K562 (cell line): ENCODE measurements around the gene EMC1. TPM values are rescaled to one million over a fixed set of nuclear protein-coding genes. Genes with fewer than 3 reads are reported as not detected.

Source experiments
- ARNT ChIP-seq, 2 experiments: fragments of 450-650 bp; IDR thresholded peaks; 2 replicates each; pipeline ENCODE4 v1.6.1; 2016; ENCODE audit warnings: mild to moderate bottlenecking in 1 of 2
- BMI1 ChIP-seq: fragments of 150-350 bp; IDR thresholded peaks from 2 replicates; pipeline ENCODE4 v1.6.1; 2014; ENCODE audit warnings: low read length
- CHD4 ChIP-seq: fragments of 200-600 bp; sonication (generic); IDR thresholded peaks from 3 replicates; pipeline ENCODE4 v1.6.1; 2012; ENCODE audit warnings: low read depth, mild to moderate bottlenecking, mixed read lengths, low read length, inconsistent platforms; ENCODE audit not compliant: insufficient read depth, insufficient replicate concordance, poor library complexity, severe bottlenecking
- DNMT1 ChIP-seq: fragments of 450-650 bp; IDR thresholded peaks from 2 replicates; pipeline ENCODE4 v1.6.1; 2016; ENCODE audit warnings: antibody characterized with exemption, mild to moderate bottlenecking
- FOSL1 ChIP-seq: fragments of 200-800 bp; sonication (Bioruptor generic); conservative IDR thresholded peaks from 2 replicates; pipeline ENCODE4 v1.6.1; 2016; ENCODE audit warnings: missing genetic modification characterization, missing compliant biosample characterization
- HDAC1 ChIP-seq, 2 experiments: fragments of 450-650 bp; IDR thresholded peaks; 2 replicates each; pipeline ENCODE4 v1.6.1; 2016 to 2017; ENCODE audit warnings: inconsistent platforms in 1 of 2, mild to moderate bottlenecking in 1 of 2, moderate library complexity in 1 of 2
- HDAC2 ChIP-seq: fragments of 450-650 bp; IDR thresholded peaks from 2 replicates; pipeline ENCODE4 v1.6.1; 2016; ENCODE audit warnings: mild to moderate bottlenecking
- KLF16 ChIP-seq: IDR thresholded peaks from 2 replicates; pipeline ENCODE4 v1.6.1; 2016; ENCODE audit warnings: antibody characterized with exemption
- MXI1 ChIP-seq: IDR thresholded peaks from 2 replicates; pipeline ENCODE4 v1.6.1; 2011; ENCODE audit warnings: low read depth, mild to moderate bottlenecking, improper control_type of control experiment, low read length
- SPI1 ChIP-seq: IDR thresholded peaks from 2 replicates; pipeline ENCODE4 v1.6.1; 2011; ENCODE audit warnings: low read depth, low read length, control low read depth, borderline replicate concordance
- U2AF2 ChIP-seq: fragments of 200-400 bp; formaldehyde crosslinking; optimal IDR thresholded peaks from 2 replicates; pipeline ENCODE3; 2017; ENCODE audit warnings: low read depth, mild to moderate bottlenecking, low read length
- ZKSCAN8 ChIP-seq: fragments of 200-800 bp; sonication (Bioruptor generic); IDR thresholded peaks from 2 replicates; pipeline ENCODE4 v1.6.1; 2016; ENCODE audit warnings: missing genetic modification characterization, missing compliant biosample characterization
- ZNF263 ChIP-seq: sonication (generic); formaldehyde crosslinking; IDR thresholded peaks from 2 replicates; pipeline ENCODE4 v1.8.0; 2022; ENCODE audit warnings: mild to moderate bottlenecking, missing genetic modification reagents, borderline replicate concordance
- ZNF316 ChIP-seq: fragments of 450-650 bp; IDR thresholded peaks from 2 replicates; pipeline ENCODE4 v1.6.1; 2016
- ZNF589 ChIP-seq: fragments of 200-800 bp; sonication (Bioruptor generic); IDR thresholded peaks from 2 replicates; pipeline ENCODE4 v1.6.1; 2016; ENCODE audit warnings: low read depth, missing genetic modification characterization, missing compliant biosample characterization
- ZNF764 ChIP-seq: fragments of 250-450 bp; sonication (Bioruptor Pico); IDR thresholded peaks from 2 replicates; pipeline ENCODE4 v1.4.0; 2020; ENCODE audit warnings: low read depth, mild to moderate bottlenecking, moderate library complexity
- polyA plus RNA-seq, 8 experiments: library from polyadenylated mRNA; depleted of rRNA in 4 of 8; stranded (reverse) in 5 of 8; unstranded in 3 of 8; fragments of >200 nt; fragmentation: Nextera tagmentation in 2 of 8; fragmentation: Illumina TruSeq in 1 of 8; extraction: Ambion mirVana in 2 of 8; extraction: Trizol in 1 of 8; gene quantifications; 2 replicates each; pipeline versions ENCODE4 v1.2.1 to v1.2.3, GENCODE V29; 2011 to 2014; ENCODE audit warnings: inconsistent platforms in 1 of 8, missing spikeins in 1 of 8
- total RNA-seq, 7 experiments: library from RNA; depleted of rRNA in 6 of 7; stranded (reverse); fragments of >200 nt in 6 of 7; fragmentation: Illumina TruSeq in 2 of 7; extraction: Trizol in 2 of 7; gene quantifications; 2 replicates each; pipeline versions ENCODE4 v1.2.1 to v1.2.3, GENCODE V29; 2011 to 2021; ENCODE audit warnings: low replicate concordance in 1 of 7
- TF ChIP-seq, protein P1 (sequence below): sonication (generic); formaldehyde crosslinking; IDR thresholded peaks from 2 replicates; pipeline ENCODE4 v1.4.0; 2020; ENCODE audit warnings: mild to moderate bottlenecking, missing genetic modification reagents
- TF ChIP-seq, protein P2 (sequence below): fragments of 450-650 bp; IDR thresholded peaks from 2 replicates; pipeline ENCODE4 v1.6.1; 2017; ENCODE audit warnings: antibody characterized with exemption
- TF ChIP-seq, protein P3 (sequence below), 3 experiments: IDR thresholded peaks in 2 of 3; conservative IDR thresholded peaks in 1 of 3; 2 replicates each; pipeline ENCODE4 v1.5.1; 2011 to 2012; ENCODE audit warnings: low read length in 3 of 3, mild to moderate bottlenecking in 3 of 3, control low read depth in 2 of 3, improper control_type of control experiment in 1 of 3, inconsistent platforms in 1 of 3, low read depth in 1 of 3, mixed read lengths in 1 of 3, moderate library complexity in 1 of 3; ENCODE audit not compliant: insufficient read depth in 2 of 3
- TF ChIP-seq, protein P4 (sequence below), 3 experiments: fragments of 200-800 bp in 1 of 3; sonication (Bioruptor generic) in 1 of 3; sonication (generic) in 1 of 3; formaldehyde crosslinking in 1 of 3; IDR thresholded peaks; 2 replicates each; pipeline versions ENCODE4 v1.6.1 to v1.8.0; 2016 to 2022; ENCODE audit warnings: mild to moderate bottlenecking in 2 of 3, missing compliant biosample characterization in 2 of 3, missing genetic modification characterization in 2 of 3, missing genetic modification reagents in 1 of 3

Gene EMC1
- total and polyA plus RNA-seq, 9 of the 15 experiments (the other 6 are each of a cell fraction or from before 2014, with no cell fraction given) = 17.8 to 88.2 (median 37.4) TPM

DNA sequence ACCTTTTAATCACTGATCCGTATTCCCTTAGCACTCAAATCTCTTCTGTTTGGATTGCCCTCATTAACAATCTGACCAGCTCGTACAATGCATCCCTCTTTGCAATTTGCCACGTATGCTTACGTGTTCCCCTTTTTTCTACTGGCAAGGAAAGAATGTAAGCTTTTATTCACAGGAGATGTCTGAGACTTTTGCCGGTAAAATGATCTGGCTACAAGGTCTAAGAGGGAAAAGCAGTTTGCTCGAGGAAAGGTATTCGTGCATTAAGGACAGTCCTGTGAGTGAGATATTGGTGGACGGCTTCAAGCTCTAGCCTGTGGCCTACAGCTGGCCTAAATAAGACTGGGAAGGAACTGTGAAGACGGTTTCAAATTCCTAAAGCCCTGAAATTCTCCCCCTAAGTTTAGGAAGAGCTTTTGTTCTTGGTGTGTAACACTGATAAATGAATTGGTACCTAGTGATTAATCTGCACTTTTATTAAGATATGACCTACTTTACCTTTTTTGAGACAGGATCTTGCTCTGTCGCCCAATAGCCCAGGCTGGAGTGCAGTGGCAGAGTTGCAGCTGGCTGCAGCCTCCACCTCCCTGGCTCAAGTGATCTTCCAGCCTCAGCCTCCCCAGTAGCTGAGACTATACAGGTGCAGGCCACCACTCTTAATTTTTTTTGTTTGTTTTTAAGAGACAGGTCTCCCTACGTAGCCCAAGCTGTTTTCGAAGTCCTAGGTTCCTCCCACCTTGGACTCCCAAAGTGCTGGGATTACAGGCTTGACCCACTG, 40.4 kb downstream of the EMC1 start (continued):
- no peak for TF ChIP-seq ZNF764 (CRISPR knock-in tag)
- TF ChIP-seq KLF16 = no peak
- no peak for TF ChIP-seq BMI1
- no peak for TF ChIP-seq MXI1
- TF ChIP-seq U2AF2 = no peak
- TF ChIP-seq ZNF316 = no peak
- no peak for TF ChIP-seq ZKSCAN8 (CRISPR knock-in tag)
- 0 out of 2 replicates have a peak, but pooled peaks have one; percentile 2 for TF ChIP-seq ZNF589 (CRISPR knock-in tag)
- peak; percentile 10; the same call in 1 of the 2 replicates for TF ChIP-seq FOSL1 (tag)
- TF ChIP-seq, protein P1, sequence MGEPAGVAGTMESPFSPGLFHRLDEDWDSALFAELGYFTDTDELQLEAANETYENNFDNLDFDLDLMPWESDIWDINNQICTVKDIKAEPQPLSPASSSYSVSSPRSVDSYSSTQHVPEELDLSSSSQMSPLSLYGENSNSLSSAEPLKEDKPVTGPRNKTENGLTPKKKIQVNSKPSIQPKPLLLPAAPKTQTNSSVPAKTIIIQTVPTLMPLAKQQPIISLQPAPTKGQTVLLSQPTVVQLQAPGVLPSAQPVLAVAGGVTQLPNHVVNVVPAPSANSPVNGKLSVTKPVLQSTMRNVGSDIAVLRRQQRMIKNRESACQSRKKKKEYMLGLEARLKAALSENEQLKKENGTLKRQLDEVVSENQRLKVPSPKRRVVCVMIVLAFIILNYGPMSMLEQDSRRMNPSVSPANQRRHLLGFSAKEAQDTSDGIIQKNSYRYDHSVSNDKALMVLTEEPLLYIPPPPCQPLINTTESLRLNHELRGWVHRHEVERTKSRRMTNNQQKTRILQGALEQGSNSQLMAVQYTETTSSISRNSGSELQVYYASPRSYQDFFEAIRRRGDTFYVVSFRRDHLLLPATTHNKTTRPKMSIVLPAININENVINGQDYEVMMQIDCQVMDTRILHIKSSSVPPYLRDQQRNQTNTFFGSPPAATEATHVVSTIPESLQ (CRISPR knock-in tag) = peak; percentile 92; the same call in 1 of the 2 replicates
- TF ChIP-seq DNMT1 = peak; percentile 82; the same call in 1 of the 2 replicates
- TF ChIP-seq ARNT (IDR thresholded peaks at IDR 0.05) = peak in 1 of 2 experiments; percentile 27; a peak in 1 of 4 replicates
- TF ChIP-seq, protein P2, sequence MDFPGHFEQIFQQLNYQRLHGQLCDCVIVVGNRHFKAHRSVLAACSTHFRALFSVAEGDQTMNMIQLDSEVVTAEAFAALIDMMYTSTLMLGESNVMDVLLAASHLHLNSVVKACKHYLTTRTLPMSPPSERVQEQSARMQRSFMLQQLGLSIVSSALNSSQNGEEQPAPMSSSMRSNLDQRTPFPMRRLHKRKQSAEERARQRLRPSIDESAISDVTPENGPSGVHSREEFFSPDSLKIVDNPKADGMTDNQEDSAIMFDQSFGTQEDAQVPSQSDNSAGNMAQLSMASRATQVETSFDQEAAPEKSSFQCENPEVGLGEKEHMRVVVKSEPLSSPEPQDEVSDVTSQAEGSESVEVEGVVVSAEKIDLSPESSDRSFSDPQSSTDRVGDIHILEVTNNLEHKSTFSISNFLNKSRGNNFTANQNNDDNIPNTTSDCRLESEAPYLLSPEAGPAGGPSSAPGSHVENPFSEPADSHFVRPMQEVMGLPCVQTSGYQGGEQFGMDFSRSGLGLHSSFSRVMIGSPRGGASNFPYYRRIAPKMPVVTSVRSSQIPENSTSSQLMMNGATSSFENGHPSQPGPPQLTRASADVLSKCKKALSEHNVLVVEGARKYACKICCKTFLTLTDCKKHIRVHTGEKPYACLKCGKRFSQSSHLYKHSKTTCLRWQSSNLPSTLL = no peak
- TF ChIP-seq ZNF263 (CRISPR knock-in tag) = no peak
- TF ChIP-seq HDAC2 = 0 out of 2 replicates have a peak, but pooled peaks have one; percentile 13
- no peak; a peak in 1 of 4 replicates for TF ChIP-seq HDAC1 (IDR thresholded peaks at IDR 0.05)
- peak; percentile 63; the same call in 1 of the 2 replicates for TF ChIP-seq SPI1
- TF ChIP-seq, protein P3, sequence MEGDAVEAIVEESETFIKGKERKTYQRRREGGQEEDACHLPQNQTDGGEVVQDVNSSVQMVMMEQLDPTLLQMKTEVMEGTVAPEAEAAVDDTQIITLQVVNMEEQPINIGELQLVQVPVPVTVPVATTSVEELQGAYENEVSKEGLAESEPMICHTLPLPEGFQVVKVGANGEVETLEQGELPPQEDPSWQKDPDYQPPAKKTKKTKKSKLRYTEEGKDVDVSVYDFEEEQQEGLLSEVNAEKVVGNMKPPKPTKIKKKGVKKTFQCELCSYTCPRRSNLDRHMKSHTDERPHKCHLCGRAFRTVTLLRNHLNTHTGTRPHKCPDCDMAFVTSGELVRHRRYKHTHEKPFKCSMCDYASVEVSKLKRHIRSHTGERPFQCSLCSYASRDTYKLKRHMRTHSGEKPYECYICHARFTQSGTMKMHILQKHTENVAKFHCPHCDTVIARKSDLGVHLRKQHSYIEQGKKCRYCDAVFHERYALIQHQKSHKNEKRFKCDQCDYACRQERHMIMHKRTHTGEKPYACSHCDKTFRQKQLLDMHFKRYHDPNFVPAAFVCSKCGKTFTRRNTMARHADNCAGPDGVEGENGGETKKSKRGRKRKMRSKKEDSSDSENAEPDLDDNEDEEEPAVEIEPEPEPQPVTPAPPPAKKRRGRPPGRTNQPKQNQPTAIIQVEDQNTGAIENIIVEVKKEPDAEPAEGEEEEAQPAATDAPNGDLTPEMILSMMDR (IDR thresholded peaks at IDR 0.05 in 2 of 3, conservative IDR thresholded peaks at IDR 0.05 in 1 of 3; ENCODE audit: insufficient read depth in 2 of 3, low read depth in 1 of 3, low read length in 3 of 3) = no peak
- no peak for TF ChIP-seq CHD4
- TF ChIP-seq, protein P4, sequence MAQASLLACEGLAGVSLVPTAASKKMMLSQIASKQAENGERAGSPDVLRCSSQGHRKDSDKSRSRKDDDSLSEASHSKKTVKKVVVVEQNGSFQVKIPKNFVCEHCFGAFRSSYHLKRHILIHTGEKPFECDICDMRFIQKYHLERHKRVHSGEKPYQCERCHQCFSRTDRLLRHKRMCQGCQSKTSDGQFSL (CRISPR knock-in tag; IDR thresholded peaks at IDR 0.05) = no peak
- TF ChIP-seq, protein P4 (tag; IDR thresholded peaks at IDR 0.05) = 0 out of 4 replicates have a peak, but pooled peaks of 1 of the 2 experiments have one; percentile 8
